Natural killer cell treated with Interleukin-12 subunit alpha and Interleukin-12 subunit beta and Interleukin-15 and Interleukin-18, amount 100 ng/mL, for 72 hours (primary cell): ENCODE measurements around the gene CHST13. TPM values are rescaled to one million over a fixed set of nuclear protein-coding genes. Genes with fewer than 3 reads are reported as not detected.

ENCODE experiments used
- ATAC-seq, 2 donors: fragments of 150-1000 bp; cut with Tn5 transposase in 1 of 2; sonication (Bioruptor Pico), chemical (Tn5 transposase) in 1 of 2; 2 replicates each; pipeline ENCODE4 v1.10.0; 2021
- DNase-seq: peaks from one replicate; pipeline ENCODE4 v3.0.0; 2022; ENCODE audit warnings: low spot score
- H3K27ac Mint-ChIP-seq, 2 donors: 1 replicate in 1 of 2; 2 replicates in 1 of 2; pipeline ENCODE4 v1.8.0; 2022; ENCODE audit warnings: mixed read lengths in 2 of 2, mild to moderate bottlenecking in 1 of 2, moderate library complexity in 1 of 2
- H3K27me3 Mint-ChIP-seq, 2 donors: 1 replicate in 1 of 2; 2 replicates in 1 of 2; pipeline ENCODE4 v1.8.0; 2022; ENCODE audit warnings: mixed read lengths in 2 of 2
- H3K36me3 Mint-ChIP-seq: one replicate; pipeline ENCODE4 v1.8.0; 2022; ENCODE audit warnings: mixed read lengths
- H3K4me1 Mint-ChIP-seq, 2 donors: 1 replicate in 1 of 2; 2 replicates in 1 of 2; pipeline ENCODE4 v1.8.0; 2022; ENCODE audit warnings: low read depth in 2 of 2, mixed read lengths in 2 of 2, mild to moderate bottlenecking in 1 of 2
- H3K4me3 Mint-ChIP-seq: one replicate; pipeline ENCODE4 v1.8.0; 2022; ENCODE audit warnings: mixed read lengths
- H3K9me3 Mint-ChIP-seq: 2 replicates; pipeline ENCODE4 v1.8.0; 2022; ENCODE audit warnings: mixed read lengths
- total RNA-seq, 2 donors: library from RNA; stranded (reverse); gene quantifications; one replicate each; pipeline ENCODE4 v1.2.3, GENCODE V29; 2022

The CHST13 gene
- total RNA-seq, 2 donors from 2014 or later = 0.98 TPM; not detected in 1

- H3K4me1 Mint-ChIP-seq = no peaks in the 10 kb centered on the region
- ATAC-seq = no peak
- H3K9me3 Mint-ChIP-seq = no peaks in the 10 kb centered on the region
- peaks cover 10 to 17% of the 10 kb centered on the region in 2 donors for H3K27me3 Mint-ChIP-seq
- H3K27ac Mint-ChIP-seq = no peak overlapping the region
- H3K36me3 Mint-ChIP-seq = no peaks in the 10 kb centered on the region
- no peak overlapping the region for H3K4me3 Mint-ChIP-seq
- peak; percentile 40 for DNase-seq
Observed at GRCh38 chr3:126548556-126549466, 24.9 kb downstream of the CHST13 start.

GRCh38 chr3:126549861-126550487, 26.0 kb downstream of the CHST13 start:
- H3K4me1 Mint-ChIP-seq = no peaks in the 10 kb centered on the region
- H3K4me3 Mint-ChIP-seq = no peak overlapping the region
- H3K9me3 Mint-ChIP-seq = no peaks in the 10 kb centered on the region
- DNase-seq = peak; percentile 59
- H3K27me3 Mint-ChIP-seq = peaks cover 10 to 17% of the 10 kb centered on the region in 2 donors
- ATAC-seq = no peak
- H3K27ac Mint-ChIP-seq = no peak overlapping the region
- no peaks in the 10 kb centered on the region for H3K36me3 Mint-ChIP-seq

- no peaks in the 10 kb centered on the region for H3K36me3 Mint-ChIP-seq
- no peak overlapping the region for H3K27ac Mint-ChIP-seq
- H3K4me1 Mint-ChIP-seq = no peaks in the 10 kb centered on the region
- ATAC-seq (no peak), DNase-seq (peak; percentile 54)
- peaks cover 10 to 17% of the 10 kb centered on the region in 2 donors for H3K27me3 Mint-ChIP-seq
- no peaks in the 10 kb centered on the region for H3K9me3 Mint-ChIP-seq
- no peak overlapping the region for H3K4me3 Mint-ChIP-seq
Observed at GRCh38 chr3:126550488-126551051, 26.6 kb downstream of the CHST13 start.

DNA sequence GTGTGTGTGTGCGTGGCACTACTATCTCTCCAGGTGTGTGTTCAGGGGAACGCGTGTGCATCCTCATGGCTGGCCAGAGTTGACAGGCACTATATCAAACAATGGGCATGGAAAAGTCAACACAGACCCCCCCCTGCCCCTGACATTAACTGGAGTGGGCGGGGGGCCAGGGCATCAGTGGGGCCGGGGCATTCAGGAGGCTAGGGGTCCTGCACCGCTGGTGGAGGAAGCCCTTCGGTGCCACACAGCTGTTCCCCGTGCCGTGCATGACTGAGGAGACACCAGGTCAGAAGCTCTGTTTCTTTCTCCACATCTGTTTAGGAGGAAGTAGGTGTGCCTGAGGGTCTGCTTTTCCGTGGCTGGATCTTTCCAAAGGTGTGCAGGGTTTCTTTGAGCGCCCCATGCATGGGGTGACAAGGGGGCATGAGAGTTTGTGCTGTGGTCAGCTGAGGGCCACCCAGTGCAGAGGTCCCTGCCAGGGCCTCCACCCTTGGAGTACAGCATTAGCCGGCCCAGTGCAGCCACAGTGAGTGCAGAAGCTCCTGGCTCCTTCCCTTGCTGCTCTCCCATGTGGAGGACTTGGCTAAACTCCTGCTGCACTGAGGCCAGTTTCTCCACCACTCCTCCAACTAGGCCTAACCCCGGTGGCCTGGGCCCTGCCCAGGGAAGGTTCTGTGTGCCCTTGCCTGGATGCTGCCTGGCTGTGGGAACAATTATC, 27.3 kb downstream of the CHST13 start:
- H3K36me3 Mint-ChIP-seq = no peaks in the 10 kb centered on the region
- peaks cover 10 to 17% of the 10 kb centered on the region in 2 donors for H3K27me3 Mint-ChIP-seq
- H3K27ac Mint-ChIP-seq = no peak overlapping the region
- no peak overlapping the region for H3K4me3 Mint-ChIP-seq
- H3K9me3 Mint-ChIP-seq = no peaks in the 10 kb centered on the region
- DNase-seq (peak; percentile 38), ATAC-seq (peak in 1 of 2 donors; percentile 24)
- no peaks in the 10 kb centered on the region for H3K4me1 Mint-ChIP-seq

DNA sequence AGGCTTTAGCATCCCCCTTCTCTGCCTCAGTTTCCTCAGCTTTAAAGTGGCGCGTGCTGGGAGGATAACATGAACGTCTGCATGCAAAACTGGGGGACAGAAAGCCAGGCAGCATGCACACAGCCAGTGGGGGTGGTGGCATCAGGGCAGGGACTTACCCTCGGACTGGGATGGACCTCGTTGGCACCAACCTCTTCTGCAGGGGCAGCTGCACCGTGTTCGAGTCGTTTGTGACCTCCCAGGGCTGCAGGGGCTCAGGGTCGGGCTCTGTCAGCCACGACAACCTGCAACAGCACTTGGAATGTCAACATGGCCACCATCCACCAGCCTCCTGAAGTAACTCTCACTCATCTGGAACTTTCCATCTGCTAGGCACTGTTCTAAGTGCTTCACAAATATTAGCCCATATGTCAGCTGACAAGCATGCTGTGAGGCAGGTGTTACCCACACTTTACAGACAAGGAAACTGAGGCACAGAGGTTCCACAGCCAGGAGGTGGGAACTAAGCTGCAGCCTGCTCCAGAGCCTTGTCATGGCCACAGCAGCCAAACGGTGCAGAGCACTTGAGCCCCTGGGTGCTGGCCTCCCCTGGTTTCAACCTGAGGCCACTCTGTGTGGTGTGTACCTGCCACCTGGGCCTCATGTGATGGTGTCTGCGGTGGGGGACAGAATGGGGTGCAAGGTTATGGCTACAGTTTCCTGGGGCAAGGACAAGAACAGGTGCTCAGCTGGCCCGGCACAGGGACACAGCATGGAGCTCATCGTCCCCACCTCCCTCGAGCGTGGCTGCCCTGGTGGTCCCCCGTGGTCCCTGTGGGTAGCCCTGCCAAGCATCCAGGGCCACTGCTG, 28.1 kb downstream of the CHST13 start:
- Mint-ChIP-seq H3K27ac (no peak overlapping the region), H3K9me3 (no peaks in the 10 kb centered on the region), H3K4me1 (no peaks in the 10 kb centered on the region), H3K36me3 (no peaks in the 10 kb centered on the region), H3K27me3 (peaks cover 10 to 13% of the 10 kb centered on the region in 2 donors), H3K4me3 (no peak overlapping the region)
- DNase-seq (peak; percentile 54), ATAC-seq (peak in 1 of 2 donors; percentile 7)

DNA sequence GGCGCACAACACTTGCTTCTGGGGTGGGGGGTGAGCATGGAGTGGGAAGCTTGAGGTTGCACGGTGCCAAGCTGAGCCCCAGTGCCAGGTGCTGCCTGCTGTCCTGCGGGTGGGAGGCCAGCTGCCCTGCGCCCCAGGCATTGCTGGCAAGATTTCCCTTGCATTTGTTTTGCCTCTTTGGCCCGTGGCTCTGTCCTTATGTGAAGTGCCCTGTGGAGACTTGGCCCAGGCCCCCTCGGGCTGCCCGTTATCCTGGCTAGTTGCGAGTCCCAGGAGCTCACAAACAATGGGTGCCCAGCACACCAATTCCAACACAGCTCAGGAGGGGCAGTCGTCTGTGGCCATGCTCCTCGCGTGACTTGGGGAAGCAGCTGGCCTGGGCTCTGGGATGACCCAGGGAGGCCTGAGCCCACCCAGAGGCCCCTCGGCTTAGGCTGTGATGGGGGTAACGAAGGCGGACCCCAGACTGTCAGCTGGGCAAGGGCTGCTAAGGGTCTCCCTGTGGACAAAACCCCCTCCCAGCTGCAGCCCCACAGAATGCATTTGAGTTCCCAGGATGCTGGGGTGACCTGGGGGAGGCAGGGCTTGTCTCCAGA, 28.8 kb downstream of the CHST13 start:
- Mint-ChIP-seq H3K9me3 (no peaks in the 10 kb centered on the region), H3K27ac (no peak overlapping the region), H3K4me1 (no peaks in the 10 kb centered on the region), H3K4me3 (no peak overlapping the region), H3K36me3 (no peaks in the 10 kb centered on the region), H3K27me3 (peaks cover 10% of the 10 kb centered on the region in 2 donors)
- ATAC-seq (no peak), DNase-seq (peak; percentile 47)

- Mint-ChIP-seq H3K27ac (no peak overlapping the region), H3K9me3 (no peaks in the 10 kb centered on the region), H3K4me1 (no peaks in the 10 kb centered on the region), H3K27me3 (peaks cover 10% of the 10 kb centered on the region in 2 donors), H3K36me3 (no peaks in the 10 kb centered on the region), H3K4me3 (no peak overlapping the region)
- ATAC-seq = no peak
- peak; percentile 55 for DNase-seq
Observed at GRCh38 chr3:126553284-126554084, 29.5 kb downstream of the CHST13 start.

GRCh38 chr3:126554560-126555525, 30.9 kb downstream of the CHST13 start:
- no peaks in the 10 kb centered on the region for H3K9me3 Mint-ChIP-seq
- H3K4me3 Mint-ChIP-seq = no peak overlapping the region
- no peak overlapping the region for H3K27ac Mint-ChIP-seq
- H3K27me3 Mint-ChIP-seq = peaks cover 0 to 5% of the 10 kb centered on the region in 2 donors
- DNase-seq = no peak
- ATAC-seq = no peak
- no peaks in the 10 kb centered on the region for H3K36me3 Mint-ChIP-seq
- H3K4me1 Mint-ChIP-seq = no peaks in the 10 kb centered on the region

DNA sequence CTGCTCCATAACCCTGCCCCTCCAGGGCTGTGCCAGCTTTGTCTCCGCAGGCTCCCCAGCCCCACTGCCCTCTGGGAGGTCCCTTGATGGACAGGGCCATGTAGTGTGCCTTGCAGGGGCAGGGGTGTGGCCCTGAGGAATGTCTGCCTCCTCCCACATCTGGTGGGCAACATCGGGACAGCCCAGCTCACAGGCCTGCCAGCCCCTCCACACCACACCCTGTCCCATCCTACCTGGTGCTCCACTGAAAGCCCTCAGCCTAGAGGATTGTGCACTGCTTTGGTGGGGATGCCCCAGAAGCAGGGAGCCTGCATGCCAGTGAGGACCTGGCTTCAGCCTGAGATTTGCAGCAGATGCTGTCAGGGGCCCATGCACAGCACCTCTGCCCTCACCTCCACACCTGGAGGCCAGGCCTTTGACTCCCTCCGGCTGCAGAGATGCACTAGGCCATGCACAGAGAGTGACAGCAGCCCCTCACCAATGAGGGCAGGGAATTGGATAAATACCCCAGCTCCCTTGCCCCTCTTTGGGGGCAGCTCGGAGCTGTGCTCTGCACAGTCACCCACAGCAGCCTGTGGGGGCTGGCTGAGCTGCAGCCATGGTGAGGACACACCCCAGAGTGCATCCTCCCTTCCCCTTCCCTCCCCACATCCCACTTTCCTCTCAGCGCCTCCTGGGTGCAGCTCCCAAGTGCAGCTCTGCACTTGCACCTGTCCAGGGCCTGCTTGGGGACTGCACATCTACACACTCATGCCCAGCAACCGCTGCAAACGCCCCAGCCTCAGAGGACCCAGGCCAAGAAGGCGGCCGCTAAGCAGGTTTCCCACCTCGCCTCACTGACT, 32.1 kb downstream of the CHST13 start:
- Mint-ChIP-seq H3K9me3 (no peaks in the 10 kb centered on the region), H3K27me3 (peaks cover 6 to 8% of the 10 kb centered on the region in 2 donors), H3K4me1 (no peaks in the 10 kb centered on the region), H3K4me3 (no peak overlapping the region), H3K36me3 (no peaks in the 10 kb centered on the region), H3K27ac (no peak overlapping the region)
- DNase-seq = peak; percentile 50
- ATAC-seq = no peak

DNA sequence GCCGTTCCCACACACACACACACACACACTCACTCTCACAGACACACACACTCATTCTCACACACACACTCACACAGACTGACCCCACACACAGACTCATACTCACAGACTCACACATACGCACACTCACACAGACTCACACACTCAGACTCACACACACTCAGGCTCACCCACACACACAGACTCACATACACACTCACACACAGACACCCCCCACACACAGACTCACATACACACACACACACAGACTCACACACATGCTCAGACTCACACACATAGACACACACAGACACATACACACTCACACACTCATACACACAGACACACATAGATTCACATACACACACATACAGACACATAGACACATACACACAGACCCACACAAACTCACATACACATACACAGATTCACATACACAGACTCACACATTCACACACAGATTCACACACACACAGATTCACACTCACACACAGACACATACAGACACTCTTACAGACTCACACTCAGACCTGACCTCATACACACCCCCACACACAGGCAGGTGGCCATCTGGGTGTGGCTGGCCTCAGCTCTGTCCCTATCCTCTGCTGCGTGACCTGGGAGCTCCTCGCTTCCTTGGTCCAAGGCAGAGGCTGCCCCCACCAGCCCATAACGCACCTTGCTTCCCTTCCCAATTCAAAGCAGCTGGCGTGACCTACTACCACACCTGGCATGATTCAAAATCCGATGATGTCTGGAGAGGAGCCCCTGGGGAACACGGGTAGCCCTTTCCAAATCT, 32.9 kb downstream of the CHST13 start:
- no peaks in the 10 kb centered on the region for H3K4me1 Mint-ChIP-seq
- H3K27ac Mint-ChIP-seq = no peak overlapping the region
- peaks cover 8 to 13% of the 10 kb centered on the region in 2 donors for H3K27me3 Mint-ChIP-seq
- no peak for DNase-seq
- peaks cover 4% of the 10 kb centered on the region for H3K36me3 Mint-ChIP-seq
- peaks cover 3% of the 10 kb centered on the region for H3K9me3 Mint-ChIP-seq
- no peak overlapping the region for H3K4me3 Mint-ChIP-seq
- peak in 1 of 2 donors; percentile 20 for ATAC-seq
